GM04503 (cell line): ENCODE data around the gene CD81.
"Not testable (repeated sequence)": the region's sequence is repeated elsewhere in the genome, so short reads cannot be mapped to it uniquely, and the experiment has no call there.

Source experiments
- DNase-seq: peaks from one replicate; pipeline ENCODE4 v3.0.0-alpha.2; 2012; ENCODE audit warnings: low read depth

The CD81 gene

GRCh38 chr11:2357246-2357645 lies 19.9 kb upstream of the CD81 start:
- DNase-seq, result no peak

- not testable (repeated sequence) for DNase-seq
These were observed 19.5 kb upstream of the CD81 start for GRCh38 chr11:2357651-2358050.

GRCh38 chr11:2358754-2359442 lies 18.2 kb upstream of the CD81 start:
- no peak for DNase-seq

GRCh38 chr11:2359557-2359956 lies 17.6 kb upstream of the CD81 start:
- DNase-seq, result no peak

- no peak for DNase-seq
These were observed 16.9 kb upstream of the CD81 start for GRCh38 chr11:2360081-2360642.

GRCh38 chr11:2361565-2361964 lies 15.5 kb upstream of the CD81 start:
- no peak for DNase-seq

- DNase-seq, result no peak
These were observed 14.7 kb upstream of the CD81 start for GRCh38 chr11:2362414-2362813.

GRCh38 chr11:2363130-2363529 lies 14.0 kb upstream of the CD81 start:
- no peak for DNase-seq

- no peak for DNase-seq
These were observed 13.3 kb upstream of the CD81 start for GRCh38 chr11:2363577-2364370.

GRCh38 chr11:2364386-2364785 lies 12.7 kb upstream of the CD81 start:
- DNase-seq, result not testable (repeated sequence)

GRCh38 chr11:2365571-2366210 lies 11.4 kb upstream of the CD81 start:
- DNase-seq, result no peak

GRCh38 chr11:2366276-2366675 lies 10.8 kb upstream of the CD81 start:
- DNase-seq, result no peak

GRCh38 chr11:2366733-2367132 lies 10.4 kb upstream of the CD81 start:
- DNase-seq, result no peak

- DNase-seq, result no peak
These were observed 9.6 kb upstream of the CD81 start for GRCh38 chr11:2367266-2368160.

- DNase-seq, result no peak
These were observed 8.8 kb upstream of the CD81 start for GRCh38 chr11:2368178-2368850.

- no peak for DNase-seq
These were observed 8.3 kb upstream of the CD81 start for GRCh38 chr11:2368851-2369180.

- DNase-seq, result no peak
These were observed 7.8 kb upstream of the CD81 start for GRCh38 chr11:2369320-2369719.

GRCh38 chr11:2369896-2370295 lies 7.2 kb upstream of the CD81 start:
- DNase-seq, result no peak

- no peak for DNase-seq
These were observed 2.5 kb upstream of the CD81 start for GRCh38 chr11:2374456-2375201.

- DNase-seq, result no peak
These were observed 1.7 kb upstream of the CD81 start for GRCh38 chr11:2375341-2375853.
